Measurements from ENCODE around the gene USP5. TPM values are rescaled to one million over a fixed set of nuclear protein-coding genes. Genes with fewer than 3 reads are reported as not detected.
"Not testable (repeated sequence)": the region's sequence is repeated elsewhere in the genome, so short reads cannot be mapped to it uniquely, and the experiment has no call there.

The USP5 gene
- total RNA-seq, 2 donors from 2014 or later: 91.7 to 105 TPM

GRCh38 chr12:6854036-6854435 lies 2.1 kb downstream of the USP5 start:
- Mint-ChIP-seq H3K4me3 (peak overlapping the region; percentile 94), H3K36me3 (peaks cover 10% of the 10 kb centered on the region)

GRCh38 chr12:6855322-6855721 lies 3.4 kb downstream of the USP5 start:
- DNase-seq (ENCODE audit: low spot score) (no peak), ATAC-seq (no peak)
- no peaks in the 10 kb centered on the region for H3K27me3 Mint-ChIP-seq
- peaks cover 10% of the 10 kb centered on the region for H3K36me3 Mint-ChIP-seq
- no peak overlapping the region for H3K4me3 Mint-ChIP-seq
- H3K27ac Mint-ChIP-seq: peak overlapping the region in 1 of 2 donors; percentile 49
- no peaks in the 10 kb centered on the region for H3K9me3 Mint-ChIP-seq
- peaks cover 22 to 31% of the 10 kb centered on the region in 2 donors for H3K4me1 Mint-ChIP-seq (ENCODE audit: low read depth in 2 of 2)

More at GRCh38 chr12:6854036-6854435, 2.1 kb downstream of the USP5 start:
- H3K27me3 Mint-ChIP-seq: no peaks in the 10 kb centered on the region
- DNase-seq (ENCODE audit: low spot score) (no peak), ATAC-seq (no peak)
- H3K9me3 Mint-ChIP-seq: no peaks in the 10 kb centered on the region
- peak overlapping the region; percentile 91 to 93 for H3K27ac Mint-ChIP-seq
- peaks cover 26 to 43% of the 10 kb centered on the region in 2 donors for H3K4me1 Mint-ChIP-seq (ENCODE audit: low read depth in 2 of 2)

GRCh38 chr12:6858799-6859198 lies 6.8 kb downstream of the USP5 start:
- H3K4me1 Mint-ChIP-seq (ENCODE audit: low read depth in 2 of 2): peaks cover 5 to 9% of the 10 kb centered on the region in 2 donors
- H3K36me3 Mint-ChIP-seq: peaks cover 15% of the 10 kb centered on the region
- H3K27me3 Mint-ChIP-seq: no peaks in the 10 kb centered on the region
- DNase-seq (ENCODE audit: low spot score): no peak
- no peak overlapping the region for H3K4me3 Mint-ChIP-seq
- no peaks in the 10 kb centered on the region for H3K9me3 Mint-ChIP-seq
- ATAC-seq: no peak
- no peak overlapping the region for H3K27ac Mint-ChIP-seq

GRCh38 chr12:6860116-6860515 lies 8.2 kb downstream of the USP5 start:
- H3K4me1 Mint-ChIP-seq (ENCODE audit: low read depth in 2 of 2): peaks cover 0 to 4% of the 10 kb centered on the region in 2 donors
- peaks cover 15% of the 10 kb centered on the region for H3K36me3 Mint-ChIP-seq
- H3K27me3 Mint-ChIP-seq: no peaks in the 10 kb centered on the region
- H3K27ac Mint-ChIP-seq: no peak overlapping the region
- H3K4me3 Mint-ChIP-seq: no peak overlapping the region
- ATAC-seq (no peak), DNase-seq (ENCODE audit: low spot score) (no peak)
- H3K9me3 Mint-ChIP-seq: no peaks in the 10 kb centered on the region

- ATAC-seq (no peak), DNase-seq (ENCODE audit: low spot score) (no peak)
- Mint-ChIP-seq H3K4me3 (no peak overlapping the region), H3K27ac (no peak overlapping the region), H3K36me3 (peaks cover 15% of the 10 kb centered on the region), H3K27me3 (no peaks in the 10 kb centered on the region), H3K4me1 (ENCODE audit: low read depth in 2 of 2) (no peaks in the 10 kb centered on the region), H3K9me3 (no peaks in the 10 kb centered on the region)
Observed at GRCh38 chr12:6860942-6861341, 9.0 kb downstream of the USP5 start.

GRCh38 chr12:6861391-6861790 lies 9.4 kb downstream of the USP5 start:
- peaks cover 15% of the 10 kb centered on the region for H3K36me3 Mint-ChIP-seq
- no peak for ATAC-seq
- no peaks in the 10 kb centered on the region for H3K9me3 Mint-ChIP-seq
- no peak overlapping the region for H3K27ac Mint-ChIP-seq
- H3K4me3 Mint-ChIP-seq: no peak overlapping the region
- no peaks in the 10 kb centered on the region for H3K27me3 Mint-ChIP-seq
- peaks cover 0 to under 1% of the 10 kb centered on the region in 2 donors for H3K4me1 Mint-ChIP-seq (ENCODE audit: low read depth in 2 of 2)
- DNase-seq (ENCODE audit: low spot score): peak; percentile 56

GRCh38 chr12:6863033-6863432 lies 11.1 kb downstream of the USP5 start:
- Mint-ChIP-seq H3K27me3 (no peaks in the 10 kb centered on the region), H3K9me3 (no peaks in the 10 kb centered on the region), H3K4me3 (no peak overlapping the region), H3K4me1 (ENCODE audit: low read depth in 2 of 2) (peaks cover under 1 to 3% of the 10 kb centered on the region in 2 donors), H3K27ac (no peak overlapping the region), H3K36me3 (peaks cover 5% of the 10 kb centered on the region)
- no peak for ATAC-seq
- DNase-seq (ENCODE audit: low spot score): peak; percentile 40

- Mint-ChIP-seq H3K27ac (no peak overlapping the region), H3K36me3 (peaks cover 11% of the 10 kb centered on the region), H3K9me3 (no peaks in the 10 kb centered on the region), H3K27me3 (no peaks in the 10 kb centered on the region), H3K4me3 (no peak overlapping the region), H3K4me1 (ENCODE audit: low read depth in 2 of 2) (peaks cover 8 to 10% of the 10 kb centered on the region in 2 donors)
- DNase-seq (ENCODE audit: low spot score) (peak; percentile 55), ATAC-seq (no peak)
Observed at GRCh38 chr12:6863586-6864321, 11.8 kb downstream of the USP5 start.

- not testable (repeated sequence) for ATAC-seq; H3K27ac Mint-ChIP-seq; H3K9me3 Mint-ChIP-seq; H3K27me3 Mint-ChIP-seq; DNase-seq (ENCODE audit: low spot score)
- Mint-ChIP-seq H3K4me1 (ENCODE audit: low read depth in 2 of 2) (peaks cover 24 to 25% of the 10 kb centered on the region in 2 donors), H3K36me3 (peaks cover 16% of the 10 kb centered on the region), H3K4me3 (peak overlapping the region; percentile 8)
Observed at GRCh38 chr12:6865307-6865706, 13.4 kb downstream of the USP5 start.

GRCh38 chr12:6866163-6866919 lies 14.4 kb downstream of the USP5 start:
- DNase-seq (ENCODE audit: low spot score) (peak; percentile 60), ATAC-seq (no peak)
- Mint-ChIP-seq H3K9me3 (no peaks in the 10 kb centered on the region), H3K27me3 (no peaks in the 10 kb centered on the region), H3K4me1 (ENCODE audit: low read depth in 2 of 2) (peaks cover 33% of the 10 kb centered on the region in 2 donors), H3K4me3 (peak overlapping the region; percentile 94), H3K36me3 (peaks cover 15% of the 10 kb centered on the region), H3K27ac (peak overlapping the region; percentile 84 to 95)

- peaks cover 15% of the 10 kb centered on the region for H3K36me3 Mint-ChIP-seq
- DNase-seq (ENCODE audit: low spot score) (no peak), ATAC-seq (peak in 1 of 2 donors; percentile 2)
- H3K4me1 Mint-ChIP-seq (ENCODE audit: low read depth in 2 of 2): peaks cover 38% of the 10 kb centered on the region in 2 donors
- no peaks in the 10 kb centered on the region for H3K9me3 Mint-ChIP-seq
- peak overlapping the region; percentile 94 for H3K4me3 Mint-ChIP-seq
- peak overlapping the region; percentile 84 to 95 for H3K27ac Mint-ChIP-seq
- H3K27me3 Mint-ChIP-seq: no peaks in the 10 kb centered on the region
Observed at GRCh38 chr12:6866920-6867412, 15.0 kb downstream of the USP5 start.

- peak; percentile 88 to 92 for ATAC-seq
- no peaks in the 10 kb centered on the region for H3K27me3 Mint-ChIP-seq
- H3K36me3 Mint-ChIP-seq: peaks cover 15% of the 10 kb centered on the region
- H3K4me1 Mint-ChIP-seq (ENCODE audit: low read depth in 2 of 2): peaks cover 44 to 45% of the 10 kb centered on the region in 2 donors
- no peaks in the 10 kb centered on the region for H3K9me3 Mint-ChIP-seq
- H3K27ac Mint-ChIP-seq: peak within 1 kb of the TSS; percentile 84 to 95
- peak within 1 kb of the TSS; percentile 94 for H3K4me3 Mint-ChIP-seq
- DNase-seq (ENCODE audit: low spot score): peak; percentile 89
Observed at GRCh38 chr12:6867413-6868210, 15.7 kb downstream of the USP5 start, which contains the start of gene TPI1. TPI1 (plus strand) TSS chr12:6867531; CDS start chr12:6867567, 36 bp downstream.
